ENCODE data around the gene ESR2. TPM values are rescaled to one million over a fixed set of nuclear protein-coding genes. Genes with fewer than 3 reads are reported as not detected.

ESR2 gene
- total and polyA plus RNA-seq, 2 of the 8 experiments (the other 6 are each of a cell fraction or from before 2014, with no cell fraction given): 0.19 to 0.23 TPM

DNA sequence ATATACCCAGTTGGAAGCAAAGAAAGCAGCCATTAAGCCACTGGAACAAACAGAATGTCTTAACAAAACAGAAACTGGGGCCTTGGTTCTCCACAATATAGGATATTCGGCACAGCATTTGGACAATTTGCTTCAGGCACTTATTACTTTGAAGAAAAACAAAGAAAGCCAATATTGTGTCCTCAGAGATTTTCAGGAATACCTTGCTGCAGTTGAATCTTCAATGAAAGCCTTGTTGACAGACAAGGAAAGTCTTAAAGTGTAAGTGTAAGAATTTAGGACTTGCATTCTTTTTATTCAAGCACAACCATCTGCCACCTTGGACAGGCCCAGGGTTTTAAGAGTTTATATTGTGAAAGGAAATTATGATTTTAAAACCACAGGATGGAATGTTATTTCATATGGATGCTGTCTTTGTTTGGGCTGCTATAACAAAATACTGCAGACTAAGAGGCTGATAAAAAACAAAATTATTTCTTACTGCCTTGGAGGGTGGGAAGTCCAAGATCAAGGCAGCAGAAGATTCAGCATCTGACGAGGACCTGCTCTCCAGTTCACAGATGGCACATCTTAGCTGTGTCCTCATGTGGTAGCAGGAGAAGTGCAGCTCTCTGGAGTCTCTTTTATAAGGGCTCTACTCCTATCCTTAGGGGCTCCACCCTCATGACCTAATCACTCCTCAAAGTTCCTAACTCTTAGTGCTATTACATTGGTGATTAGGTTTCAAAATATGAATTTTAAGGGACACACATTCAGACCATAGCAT lies 244.4 kb downstream of the ESR2 start:
- Histone ChIP-seq H4K8ac (ENCODE audit: extremely low read depth, insufficient read depth, low read length) (no peak overlapping the region), H3K18ac (ENCODE audit: extremely low read depth, low read length) (no peak overlapping the region), H4K91ac (replicated peaks; ENCODE audit: insufficient read length, low read length) (no peak overlapping the region), H3K4me2 (ENCODE audit: insufficient read depth in 1 of 2, low read depth in 2 of 2, low read length in 2 of 2) (no peak overlapping the region), H3K4me1 (replicated peaks in 1 of 4; ENCODE audit: control insufficient read depth in 3 of 4, insufficient read depth in 4 of 4, low read length in 3 of 4) (no peaks in the 10 kb centered on the region; a peak in 2 of 7 replicates), H2BK20ac (ENCODE audit: low read length) (no peak overlapping the region), H3K36me3 (ENCODE audit: control insufficient read depth in 2 of 4, insufficient read depth in 4 of 4, low read length in 3 of 4) (peaks cover 0 to 26% (median 3%) of the 10 kb centered on the region in 4 experiments; a peak in 3 of 8 replicates), H2AK5ac (ENCODE audit: low read depth, low read length) (no peak overlapping the region), H3K4me3 (ENCODE audit: extremely low read depth in 1 of 4, insufficient read depth in 2 of 4, low read depth in 3 of 4, low read length in 4 of 4) (no peak overlapping the region), H2BK120ac (replicated peaks; ENCODE audit: low read depth, low read length) (no peak overlapping the region), H3K4ac (replicated peaks; ENCODE audit: insufficient read length, low read depth, low read length) (no peak overlapping the region), H3K56ac (replicated peaks; ENCODE audit: insufficient read length, low read depth, low read length) (no peak overlapping the region), H3K14ac (ENCODE audit: insufficient read length) (no peak overlapping the region), H2BK12ac (ENCODE audit: low read depth, low read length) (no peak overlapping the region), H3K9me3 (ENCODE audit: insufficient read depth in 2 of 2, low read depth in 1 of 2, low read length in 1 of 2) (no peaks in the 10 kb centered on the region), H3K79me1 (ENCODE audit: low read depth, low read length) (no peaks in the 10 kb centered on the region), H2AFZ (ENCODE audit: low read length) (no peak overlapping the region), H3K27ac (ENCODE audit: low read depth, low read length) (no peak overlapping the region), H3K23ac (ENCODE audit: insufficient read length) (no peak overlapping the region), H2BK5ac (ENCODE audit: low read depth, low read length) (no peak overlapping the region), H3K23me2 (ENCODE audit: low read depth, low read length) (no peaks in the 10 kb centered on the region), H4K5ac (ENCODE audit: insufficient read length, low read depth, low read length) (no peak overlapping the region), H3K79me2 (ENCODE audit: control insufficient read depth in 1 of 2, insufficient read depth in 2 of 2, low read length in 2 of 2) (no peaks in the 10 kb centered on the region), H2BK15ac (ENCODE audit: low read length) (no peak overlapping the region), H3K9ac (replicated peaks in 1 of 4; ENCODE audit: extremely low read depth in 1 of 4, low read depth in 3 of 4, low read length in 3 of 4) (no peak overlapping the region), H3K27me3 (replicated peaks in 1 of 4; ENCODE audit: control insufficient read depth in 3 of 4, extremely low read depth in 1 of 4, insufficient read depth in 3 of 4, low read length in 3 of 4) (no peaks in the 10 kb centered on the region), H4K20me1 (replicated peaks in 1 of 2; ENCODE audit: control insufficient read depth in 1 of 2, insufficient read depth in 2 of 2, low read length in 2 of 2) (no peaks in the 10 kb centered on the region)
- CTCF ChIA-PET (ENCODE audit: partially characterized antibody): no interaction called here
- FAIRE-seq (no peak), DNase-seq (ENCODE audit: low read depth in 1 of 2, low spot score in 2 of 2) (no peak)
- WGBS, 2 experiments (ENCODE audit: extremely low coverage in 1 of 2, insufficient coverage in 1 of 2, insufficient read length in 1 of 2, insufficient replicate concordance in 2 of 2, low coverage in 1 of 2, low lambda C conversion rate in 2 of 2, missing lambda C conversion rate in 1 of 2): 85% methylated on average over 2 of the region's 2 CpGs; no CpG with 5 or more reads in 1 of the 2 experiments
- POLR2A ChIA-PET (ENCODE audit: partially characterized antibody): no interaction called here
- TF ChIP-seq SIN3A (conservative IDR thresholded peaks at IDR 0.05 in 1 of 2, IDR thresholded peaks at IDR 0.05 in 1 of 2; ENCODE audit: low read depth in 1 of 2, low read length in 2 of 2) (no peak), BACH1 (IDR thresholded peaks at IDR 0.05; ENCODE audit: low read length) (no peak), FOSL1 (IDR thresholded peaks at IDR 0.05; ENCODE audit: insufficient read depth, low read depth, low read length) (no peak), SP1 (IDR thresholded peaks at IDR 0.05; ENCODE audit: low read depth, low read length) (no peak)
